Fibroblast of skin of right quadriceps (primary cell): ENCODE data around the gene AHSG.

Experiments used
- DNase-seq: peaks from one replicate; pipeline ENCODE4 v3.0.0-alpha.2; 2013

The AHSG gene

GRCh38 chr3:186643493-186643892 lies 30.6 kb downstream of the AHSG start:
- DNase-seq, result no peak

GRCh38 chr3:186644683-186645082 lies 31.8 kb downstream of the AHSG start:
- no peak for DNase-seq

GRCh38 chr3:186646106-186646505 lies 33.2 kb downstream of the AHSG start:
- DNase-seq, result no peak

GRCh38 chr3:186646841-186647240 lies 34.0 kb downstream of the AHSG start:
- no peak for DNase-seq

GRCh38 chr3:186648851-186649250 lies 36.0 kb downstream of the AHSG start:
- DNase-seq, result no peak

DNA sequence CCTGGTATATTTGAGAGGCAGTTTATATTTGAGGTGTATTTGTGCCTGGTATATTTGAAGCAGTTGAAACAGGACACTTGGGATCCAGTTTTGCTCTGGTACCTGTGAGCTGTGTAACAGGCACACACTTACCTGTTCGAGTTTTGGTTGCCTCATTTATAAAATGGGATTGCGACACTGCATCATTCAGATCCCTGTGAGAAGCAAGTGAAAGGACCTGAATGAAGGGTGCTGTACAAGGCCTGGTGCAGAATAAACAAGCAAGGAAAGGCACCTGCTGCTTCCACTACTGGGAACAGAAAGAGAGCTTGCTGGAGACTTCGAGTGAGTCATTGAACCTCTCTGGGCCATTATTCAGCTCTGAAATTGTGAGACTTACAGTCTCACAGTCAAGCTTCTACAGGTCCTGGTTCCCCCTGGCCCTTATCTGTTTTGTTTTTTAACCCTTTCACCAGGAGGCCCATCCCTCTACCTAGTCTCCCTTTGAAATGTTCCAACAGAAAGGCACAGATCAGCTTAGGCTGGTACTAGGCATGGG lies 38.9 kb downstream of the AHSG start:
- DNase-seq, result no peak

DNA sequence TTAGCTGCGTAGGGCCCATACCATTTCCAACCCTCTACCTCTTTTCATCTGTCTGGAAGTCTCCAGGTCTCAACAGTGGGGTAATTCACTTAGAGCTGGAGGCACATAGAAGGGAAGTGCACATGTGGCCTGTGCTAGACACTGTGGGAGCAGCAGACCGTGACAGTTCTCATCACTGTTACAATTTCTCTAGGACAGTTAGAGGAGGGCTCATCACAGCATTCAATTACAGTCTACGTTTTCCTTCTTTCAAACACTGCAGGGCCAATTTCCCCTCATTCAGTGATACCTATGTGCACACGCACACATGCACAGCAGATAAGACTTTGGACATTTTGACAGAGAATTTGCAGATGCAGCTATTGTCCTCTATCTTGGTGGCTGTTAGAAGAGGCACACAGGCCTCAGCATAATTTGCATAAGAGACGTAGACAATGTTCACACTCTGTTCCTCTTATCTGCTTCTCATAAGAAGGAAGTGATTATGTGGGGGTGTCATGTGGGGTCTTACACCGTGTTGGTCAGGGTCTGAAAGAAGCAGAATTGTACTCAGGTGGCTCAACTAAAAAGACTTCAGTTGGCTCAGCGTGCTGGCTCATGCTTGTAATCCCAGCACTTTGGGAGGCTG lies 40.3 kb downstream of the AHSG start:
- no peak for DNase-seq

DNA sequence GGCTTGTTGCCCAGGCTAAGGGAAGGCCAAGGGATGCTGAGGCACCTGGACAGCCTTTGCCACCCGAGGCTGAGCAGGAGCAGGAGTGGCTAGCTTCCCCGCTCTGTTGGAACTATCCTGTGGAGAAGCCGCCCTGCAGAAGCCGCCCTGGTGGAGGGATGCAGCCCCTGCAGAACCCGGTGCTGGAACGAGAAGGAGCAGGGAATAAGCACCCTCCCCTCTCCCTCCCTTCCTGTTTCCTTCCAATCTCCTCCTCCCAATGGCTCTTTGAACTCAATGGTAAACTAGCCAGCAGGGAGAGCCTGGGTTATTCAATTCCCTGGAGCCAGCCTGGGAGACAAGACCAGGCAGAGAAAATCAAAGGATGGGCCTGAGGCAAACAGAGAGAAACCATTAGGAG lies 41.1 kb downstream of the AHSG start:
- no peak for DNase-seq

DNA sequence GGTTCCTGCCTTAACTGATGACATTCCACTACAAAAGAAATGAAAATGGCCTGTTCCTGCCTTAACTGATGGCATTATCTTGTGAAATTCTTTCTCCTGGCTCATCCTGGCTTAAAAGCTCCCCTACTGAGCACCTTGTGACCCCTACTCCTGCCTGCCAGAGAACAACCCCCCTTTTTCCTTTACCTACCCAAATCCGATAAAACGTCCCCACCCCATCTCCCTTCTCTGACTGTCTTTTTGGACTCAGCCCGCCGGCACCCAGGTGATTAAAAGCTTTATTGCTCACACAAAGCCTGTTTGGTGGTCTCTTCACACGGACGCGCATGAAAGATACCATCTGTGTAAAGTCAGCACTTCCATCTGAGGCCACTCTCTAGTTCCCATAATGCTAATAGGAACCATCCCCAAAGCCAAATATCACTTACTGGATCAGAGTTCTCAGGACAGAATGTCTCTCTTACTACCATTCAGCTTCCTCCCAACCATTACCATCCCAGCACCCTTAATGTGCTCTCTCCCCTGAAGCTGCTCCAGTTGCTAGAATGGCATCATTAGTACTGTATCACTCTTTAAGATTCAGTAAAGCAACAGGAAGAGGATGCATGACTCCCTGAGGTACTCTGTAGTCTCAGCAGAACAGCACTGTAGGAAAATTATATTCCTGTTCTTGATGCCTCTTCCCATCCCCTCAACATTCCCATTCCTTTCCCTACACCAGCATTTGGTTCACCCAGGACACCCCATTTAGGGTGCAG lies 50.7 kb downstream of the AHSG start:
- DNase-seq, result no peak

GRCh38 chr3:186664119-186664495 lies 51.2 kb downstream of the AHSG start:
- DNase-seq, result no peak

GRCh38 chr3:186664506-186664905 lies 51.6 kb downstream of the AHSG start:
- DNase-seq, result no peak

- DNase-seq, result no peak
Observed at GRCh38 chr3:186665625-186666188, 52.8 kb downstream of the AHSG start, which contains the start of gene HRG. Gene HRG, plus strand, starts transcription at chr3:186666014. Its CDS starts 18 bp downstream, at chr3:186666032.

DNA sequence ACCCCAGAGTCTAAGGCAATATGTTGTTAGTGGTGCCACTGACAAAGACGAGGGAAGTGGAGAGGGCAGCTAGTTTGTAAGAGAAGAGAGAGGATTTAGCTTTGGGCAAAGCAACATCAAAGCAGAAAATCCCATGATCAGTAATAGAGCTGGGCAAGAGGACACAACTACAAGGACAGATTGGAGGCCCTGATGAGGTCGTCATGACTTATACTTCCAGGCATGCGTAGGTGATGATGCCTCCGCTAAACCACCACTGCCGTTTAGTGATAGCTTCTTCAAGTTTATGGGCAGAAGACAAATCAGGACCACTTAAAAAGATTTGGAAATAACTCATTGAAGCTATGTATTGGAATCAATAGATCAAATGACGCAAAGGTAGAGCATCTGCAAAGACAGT lies 55.6 kb downstream of the AHSG start:
- no peak for DNase-seq

DNA sequence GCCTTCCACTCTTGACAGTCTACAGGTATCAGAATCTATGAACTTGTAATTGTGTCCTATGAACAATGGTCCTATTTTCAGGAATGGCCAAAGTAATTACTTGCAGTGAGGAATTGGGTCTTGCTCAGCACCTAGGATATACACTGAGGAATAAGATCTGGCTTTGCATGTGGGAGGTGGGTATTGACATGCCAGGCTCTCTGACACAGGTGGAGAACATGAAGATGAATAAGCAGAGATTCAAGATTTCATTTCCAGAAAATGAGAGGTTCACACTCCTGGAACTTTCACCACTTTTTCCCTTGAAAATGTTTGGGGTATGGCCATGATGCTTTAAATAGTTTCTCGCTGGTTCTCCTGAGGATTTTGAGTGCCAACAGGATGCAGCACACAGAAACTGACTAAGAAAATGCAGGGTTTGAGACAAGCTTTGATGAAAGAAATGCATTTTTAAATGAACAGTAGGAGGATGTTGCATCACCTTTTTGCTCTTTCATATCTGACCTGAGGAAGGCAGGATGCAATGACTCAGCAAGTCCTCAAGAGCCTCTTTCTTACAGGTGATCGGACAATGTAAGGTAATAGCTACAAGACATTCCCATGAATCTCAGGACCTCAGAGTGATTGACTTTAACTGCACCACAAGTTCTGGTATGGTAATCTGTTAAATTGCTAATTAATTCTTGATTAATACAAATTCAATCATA lies 56.7 kb downstream of the AHSG start:
- DNase-seq, result no peak

- no peak for DNase-seq
Observed at GRCh38 chr3:186670155-186670554, 57.3 kb downstream of the AHSG start.
